Vagina (tissue), 2 donors: ENCODE results near the gene C19orf67.
"Not testable (repeated sequence)": the region's sequence is repeated elsewhere in the genome, so short reads cannot be mapped to it uniquely, and the experiment has no call there.

ENCODE experiments used
- CTCF ChIP-seq, 3 experiments: fragments of 450-650 bp in 2 of 3; fragments of 200-600 bp in 1 of 3; sonication (generic) in 1 of 3; IDR thresholded peaks; one replicate each; pipeline ENCODE4 v1.5.1; 2017 to 2019; ENCODE audit warnings: antibody characterized with exemption in 3 of 3, mild to moderate bottlenecking in 2 of 3, moderate library complexity in 2 of 3
- POLR2AphosphoS5 ChIP-seq, 2 donors: sonication (generic); formaldehyde crosslinking; IDR thresholded peaks; one replicate each; pipeline ENCODE4 v1.9.0; 2017; ENCODE audit warnings: antibody characterized with exemption in 2 of 2, mild to moderate bottlenecking in 2 of 2, low read depth in 1 of 2; ENCODE audit not compliant: insufficient read depth in 1 of 2

- TF ChIP-seq CTCF (IDR thresholded peaks at IDR 0.05); POLR2AphosphoS5 (IDR thresholded peaks at IDR 0.05; ENCODE audit: insufficient read depth in 1 of 2, low read depth in 1 of 2): not testable (repeated sequence)
Observed at GRCh38 chr19:14050961-14051360, 34.6 kb downstream of the C19orf67 start.
